Chondrocyte (in vitro differentiated cells): Measurements from ENCODE around the gene MAP3K8. TPM values are rescaled to one million over a fixed set of nuclear protein-coding genes. Genes with fewer than 3 reads are reported as not detected.
A peak's percentile ranks its signal among the peaks of the same experiment; 100 is the strongest.

Experiments used
- DNase-seq: peaks from one replicate; pipeline ENCODE4 v3.0.0; 2021; ENCODE audit warnings: mixed read lengths, low spot score
- H3K27ac Mint-ChIP-seq: one replicate; pipeline ENCODE4 v1.8.0; 2021; ENCODE audit warnings: mild to moderate bottlenecking, moderate library complexity, mixed read lengths; ENCODE audit not compliant: unreplicated experiment
- H3K27me3 Mint-ChIP-seq: 2 replicates; pipeline ENCODE4 v1.8.0; 2021; ENCODE audit warnings: low read depth, mixed read lengths
- H3K36me3 Mint-ChIP-seq: 2 replicates; pipeline ENCODE4 v1.8.0; 2021; ENCODE audit warnings: low read depth, mixed read lengths
- H3K4me1 Mint-ChIP-seq: 2 replicates; pipeline ENCODE4 v1.8.0; 2021; ENCODE audit warnings: low read depth, mild to moderate bottlenecking, mixed read lengths
- H3K4me3 Mint-ChIP-seq: one replicate; pipeline ENCODE4 v1.8.0; 2021; ENCODE audit warnings: mild to moderate bottlenecking, moderate library complexity, mixed read lengths; ENCODE audit not compliant: unreplicated experiment
- H3K9me3 Mint-ChIP-seq: 2 replicates; pipeline ENCODE4 v1.8.0; 2021; ENCODE audit warnings: low read depth, mixed read lengths
- total RNA-seq: library from RNA; stranded (reverse); gene quantifications from 3 replicates; pipeline ENCODE4 v1.2.1, GENCODE V29; 2021
- TF ChIP-seq, protein P1 (sequence below): fragments of 200-600 bp; sonication (generic); IDR thresholded peaks from 2 replicates; pipeline ENCODE4 v1.5.0; 2021; ENCODE audit warnings: antibody characterized with exemption, mild to moderate bottlenecking, moderate library complexity

The MAP3K8 gene
- total RNA-seq, 1 donor from 2014 or later: 9.4 TPM

DNA sequence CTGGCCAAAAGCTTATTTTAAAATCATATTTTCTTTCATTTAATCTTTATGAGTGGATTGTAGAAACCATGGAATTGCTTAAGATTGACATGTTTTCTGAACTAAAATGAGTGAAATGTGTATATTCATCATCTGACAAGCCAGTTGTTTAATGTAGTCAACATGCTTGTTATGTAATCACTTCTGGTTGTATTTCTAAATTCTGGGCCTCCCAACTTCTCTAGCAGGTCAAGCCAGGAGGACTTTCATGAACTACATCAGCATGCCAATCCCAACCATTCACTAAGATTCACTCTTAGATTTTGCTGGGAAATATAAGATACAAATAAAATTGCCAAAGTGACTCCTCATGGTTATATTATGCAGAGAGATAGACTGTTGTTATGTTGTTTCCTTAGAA lies 21.1 kb upstream of the MAP3K8 start:
- no peaks in the 10 kb centered on the region for H3K27me3 Mint-ChIP-seq
- TF ChIP-seq, protein P1, sequence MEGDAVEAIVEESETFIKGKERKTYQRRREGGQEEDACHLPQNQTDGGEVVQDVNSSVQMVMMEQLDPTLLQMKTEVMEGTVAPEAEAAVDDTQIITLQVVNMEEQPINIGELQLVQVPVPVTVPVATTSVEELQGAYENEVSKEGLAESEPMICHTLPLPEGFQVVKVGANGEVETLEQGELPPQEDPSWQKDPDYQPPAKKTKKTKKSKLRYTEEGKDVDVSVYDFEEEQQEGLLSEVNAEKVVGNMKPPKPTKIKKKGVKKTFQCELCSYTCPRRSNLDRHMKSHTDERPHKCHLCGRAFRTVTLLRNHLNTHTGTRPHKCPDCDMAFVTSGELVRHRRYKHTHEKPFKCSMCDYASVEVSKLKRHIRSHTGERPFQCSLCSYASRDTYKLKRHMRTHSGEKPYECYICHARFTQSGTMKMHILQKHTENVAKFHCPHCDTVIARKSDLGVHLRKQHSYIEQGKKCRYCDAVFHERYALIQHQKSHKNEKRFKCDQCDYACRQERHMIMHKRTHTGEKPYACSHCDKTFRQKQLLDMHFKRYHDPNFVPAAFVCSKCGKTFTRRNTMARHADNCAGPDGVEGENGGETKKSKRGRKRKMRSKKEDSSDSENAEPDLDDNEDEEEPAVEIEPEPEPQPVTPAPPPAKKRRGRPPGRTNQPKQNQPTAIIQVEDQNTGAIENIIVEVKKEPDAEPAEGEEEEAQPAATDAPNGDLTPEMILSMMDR: no peak
- no peaks in the 10 kb centered on the region for H3K9me3 Mint-ChIP-seq

DNA sequence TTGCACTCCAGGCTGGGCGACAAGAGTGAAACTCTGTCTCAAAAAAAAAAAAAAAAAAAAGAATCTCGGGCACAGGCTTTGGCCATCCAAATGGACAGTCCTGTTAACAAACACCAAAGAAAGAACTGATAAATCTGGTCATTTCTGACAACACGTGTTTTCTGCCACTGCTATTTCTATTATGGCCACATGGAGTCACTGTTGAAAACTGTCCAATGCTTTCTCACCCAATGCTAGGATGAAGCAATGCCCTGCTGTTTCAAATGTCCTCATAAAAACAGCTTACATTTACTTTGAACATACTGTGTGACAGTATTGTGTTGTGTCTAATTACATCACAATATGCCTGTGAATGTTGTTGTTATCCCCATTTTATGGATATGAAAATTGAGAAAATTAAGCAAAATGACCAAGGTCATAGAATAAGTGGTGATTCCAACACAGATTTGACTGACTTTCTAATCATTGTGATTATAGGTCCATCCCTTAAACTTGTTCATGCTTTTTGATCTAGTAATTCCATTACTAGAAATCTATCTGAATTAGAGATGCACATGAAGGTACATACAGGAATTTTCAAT lies 19.9 kb upstream of the MAP3K8 start:
- no peak for DNase-seq
- no peaks in the 10 kb centered on the region for H3K9me3 Mint-ChIP-seq
- TF ChIP-seq, protein P1: peak; percentile 87
- H3K36me3 Mint-ChIP-seq: no peaks in the 10 kb centered on the region
- H3K27me3 Mint-ChIP-seq: no peaks in the 10 kb centered on the region
- no peak overlapping the region for H3K27ac Mint-ChIP-seq
- H3K4me1 Mint-ChIP-seq: peaks cover 9% of the 10 kb centered on the region
- H3K4me3 Mint-ChIP-seq: no peak overlapping the region

More for the DNA sequence above, 21.1 kb upstream of the MAP3K8 start:
- DNase-seq: no peak
- Mint-ChIP-seq H3K36me3 (no peaks in the 10 kb centered on the region), H3K4me3 (no peak overlapping the region), H3K27ac (no peak overlapping the region), H3K4me1 (peaks cover 6% of the 10 kb centered on the region)

DNA sequence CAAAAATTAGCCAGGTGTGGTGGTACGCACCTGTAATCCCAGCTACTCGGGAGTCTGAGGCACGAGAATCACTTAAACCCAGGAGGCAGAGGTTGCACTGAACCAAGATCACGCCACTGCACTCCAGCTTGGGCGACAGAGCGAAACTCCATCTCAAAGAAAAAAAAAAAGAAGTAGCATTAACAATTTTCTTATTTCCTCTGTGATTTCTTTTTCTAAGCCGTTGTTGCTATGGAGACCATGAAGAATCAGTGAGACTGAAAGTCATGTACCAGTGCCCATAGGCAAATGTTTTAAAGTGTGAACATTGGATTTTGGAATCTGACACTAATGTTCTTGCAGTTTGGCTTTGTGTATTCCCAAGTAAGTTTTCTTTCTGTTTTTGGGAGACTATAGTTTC lies 18.4 kb upstream of the MAP3K8 start:
- TF ChIP-seq, protein P1: no peak
- Mint-ChIP-seq H3K9me3 (no peaks in the 10 kb centered on the region), H3K27ac (no peak overlapping the region), H3K4me3 (no peak overlapping the region), H3K36me3 (no peaks in the 10 kb centered on the region), H3K4me1 (peaks cover 9% of the 10 kb centered on the region), H3K27me3 (no peaks in the 10 kb centered on the region)
- no peak for DNase-seq

DNA sequence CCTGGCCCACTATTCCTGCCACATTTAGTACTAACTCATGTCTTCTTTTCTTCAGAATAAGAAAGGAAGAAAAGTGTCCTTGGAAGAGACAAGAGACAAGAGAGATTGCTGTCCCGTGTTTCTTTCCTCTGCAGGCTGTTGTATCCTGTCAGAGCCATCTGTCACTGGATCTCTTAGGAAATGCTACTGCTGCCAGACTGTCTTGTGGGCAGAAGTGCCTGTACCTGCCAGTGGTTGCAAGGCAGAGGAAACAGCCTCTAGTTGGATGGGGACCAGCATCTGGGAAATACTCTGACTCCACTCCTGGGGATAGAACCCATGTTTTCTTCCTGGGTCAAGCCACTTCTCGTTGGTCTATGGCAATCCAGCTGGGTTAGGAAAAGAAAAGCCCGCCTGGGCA lies 16.7 kb upstream of the MAP3K8 start:
- H3K36me3 Mint-ChIP-seq: no peaks in the 10 kb centered on the region
- TF ChIP-seq, protein P1: no peak
- no peak overlapping the region for H3K4me3 Mint-ChIP-seq
- peaks cover 9% of the 10 kb centered on the region for H3K4me1 Mint-ChIP-seq
- no peaks in the 10 kb centered on the region for H3K27me3 Mint-ChIP-seq
- no peak for DNase-seq
- no peak overlapping the region for H3K27ac Mint-ChIP-seq
- no peaks in the 10 kb centered on the region for H3K9me3 Mint-ChIP-seq

DNA sequence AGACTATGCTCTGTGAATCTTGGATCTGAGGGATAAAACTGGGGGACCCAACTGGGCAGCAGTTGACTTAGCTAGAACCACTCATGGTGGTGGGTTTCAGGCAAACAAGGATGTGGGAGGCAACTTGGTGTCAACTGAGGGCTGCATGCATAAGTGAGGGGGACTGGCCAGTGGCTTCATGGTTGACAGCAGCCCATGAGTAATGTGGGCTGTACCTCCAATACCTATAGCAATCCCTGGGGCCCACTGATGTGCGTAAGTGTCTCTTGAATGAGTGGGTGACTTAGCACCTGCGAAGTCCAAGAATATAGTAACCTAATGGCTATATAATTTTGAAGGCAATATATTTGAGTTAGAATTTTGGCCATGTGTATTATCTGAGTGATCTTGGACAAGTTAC lies 13.7 kb upstream of the MAP3K8 start:
- Mint-ChIP-seq H3K27me3 (no peaks in the 10 kb centered on the region), H3K27ac (no peak overlapping the region), H3K4me1 (peaks cover 19% of the 10 kb centered on the region), H3K9me3 (no peaks in the 10 kb centered on the region), H3K4me3 (no peak overlapping the region), H3K36me3 (no peaks in the 10 kb centered on the region)
- no peak for DNase-seq
- TF ChIP-seq, protein P1: no peak
